ENCODE measurements around the gene RPL23.

The RPL23 gene

DNA sequence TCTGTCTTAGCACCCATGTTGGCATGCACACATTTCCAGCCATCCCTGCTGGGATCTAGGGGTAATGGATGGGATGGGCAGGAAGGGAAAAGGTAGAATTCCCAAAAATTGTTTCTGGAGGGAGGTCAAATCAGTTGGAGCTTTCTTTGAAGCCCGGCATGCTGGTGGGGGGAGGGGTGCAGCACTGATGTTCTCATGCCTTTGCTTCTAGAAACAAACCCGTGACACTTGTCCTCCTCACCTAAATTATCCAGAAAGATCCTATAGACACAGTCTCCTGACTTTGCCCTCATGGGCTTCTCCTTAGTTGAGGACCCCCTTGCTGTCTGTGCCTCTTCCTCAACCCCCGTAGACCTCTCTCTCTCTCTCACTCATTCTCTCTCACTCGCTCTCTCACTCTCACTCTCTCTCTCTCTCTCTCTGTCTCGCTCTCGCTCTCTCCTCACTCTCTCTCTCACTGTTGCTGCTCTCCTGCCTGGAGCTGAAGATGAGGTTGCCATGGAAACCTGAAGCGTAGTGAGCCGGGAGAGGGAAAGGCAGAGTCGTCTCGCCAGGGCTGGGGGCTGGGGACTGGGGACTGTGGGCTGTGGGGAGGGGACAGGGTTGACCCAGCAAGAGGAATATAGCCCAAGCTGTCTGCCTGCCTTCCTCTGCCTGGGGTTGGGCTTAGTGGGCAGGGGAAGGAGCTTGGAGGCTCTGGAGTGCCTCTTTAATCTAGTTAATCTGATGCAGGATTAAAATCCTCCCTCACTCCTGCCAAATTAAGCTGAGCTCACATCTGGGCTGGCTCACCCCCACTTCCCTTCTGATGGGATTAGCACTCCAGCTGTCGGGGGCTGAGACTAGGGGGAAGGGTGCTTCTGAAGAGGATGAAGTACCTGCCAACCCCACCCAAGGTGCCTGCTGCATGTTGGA lies 32.5 kb upstream of the RPL23 start:
- intact Hi-C loops (cut with DNase I) = no loop called here
- DNase-seq = peak in 40 of 42 donors; percentile 37 to 92 (median 74)

DNA sequence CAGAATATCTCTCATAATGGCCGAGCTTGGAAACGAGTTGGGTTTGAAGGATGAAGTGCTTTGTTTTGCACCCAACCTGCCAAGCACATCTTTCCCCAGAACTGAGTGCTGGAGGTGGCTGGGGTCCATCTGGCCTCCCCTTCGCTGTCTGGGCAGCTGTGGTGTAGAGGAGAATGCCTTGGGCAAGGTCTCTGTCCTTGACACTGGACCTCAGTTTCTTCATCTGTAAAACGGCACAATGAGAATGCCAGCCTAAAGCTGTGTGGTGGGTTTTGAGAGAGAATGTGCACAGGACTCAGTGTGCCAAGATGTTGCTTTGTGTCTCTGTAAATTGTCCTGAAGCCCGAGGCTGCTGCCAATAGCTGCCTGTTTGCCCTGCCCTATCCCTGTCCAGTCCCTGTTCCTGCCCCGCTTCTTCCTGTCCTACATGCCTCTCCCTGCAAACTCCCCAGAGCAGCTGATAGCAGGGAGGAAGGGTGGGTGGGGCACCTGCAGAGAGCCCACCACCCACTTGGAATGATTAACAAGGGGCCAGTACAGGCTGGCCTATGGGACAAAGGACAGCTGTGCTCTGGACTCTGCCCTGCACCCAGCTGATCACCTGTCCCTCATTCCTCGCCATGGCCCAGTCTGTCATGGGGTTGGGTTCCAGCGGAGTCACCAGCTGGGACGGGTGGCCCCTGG lies 31.7 kb upstream of the RPL23 start:
- no peak for DNase-seq
- intact Hi-C loops (cut with DNase I) = no loop called here

DNA sequence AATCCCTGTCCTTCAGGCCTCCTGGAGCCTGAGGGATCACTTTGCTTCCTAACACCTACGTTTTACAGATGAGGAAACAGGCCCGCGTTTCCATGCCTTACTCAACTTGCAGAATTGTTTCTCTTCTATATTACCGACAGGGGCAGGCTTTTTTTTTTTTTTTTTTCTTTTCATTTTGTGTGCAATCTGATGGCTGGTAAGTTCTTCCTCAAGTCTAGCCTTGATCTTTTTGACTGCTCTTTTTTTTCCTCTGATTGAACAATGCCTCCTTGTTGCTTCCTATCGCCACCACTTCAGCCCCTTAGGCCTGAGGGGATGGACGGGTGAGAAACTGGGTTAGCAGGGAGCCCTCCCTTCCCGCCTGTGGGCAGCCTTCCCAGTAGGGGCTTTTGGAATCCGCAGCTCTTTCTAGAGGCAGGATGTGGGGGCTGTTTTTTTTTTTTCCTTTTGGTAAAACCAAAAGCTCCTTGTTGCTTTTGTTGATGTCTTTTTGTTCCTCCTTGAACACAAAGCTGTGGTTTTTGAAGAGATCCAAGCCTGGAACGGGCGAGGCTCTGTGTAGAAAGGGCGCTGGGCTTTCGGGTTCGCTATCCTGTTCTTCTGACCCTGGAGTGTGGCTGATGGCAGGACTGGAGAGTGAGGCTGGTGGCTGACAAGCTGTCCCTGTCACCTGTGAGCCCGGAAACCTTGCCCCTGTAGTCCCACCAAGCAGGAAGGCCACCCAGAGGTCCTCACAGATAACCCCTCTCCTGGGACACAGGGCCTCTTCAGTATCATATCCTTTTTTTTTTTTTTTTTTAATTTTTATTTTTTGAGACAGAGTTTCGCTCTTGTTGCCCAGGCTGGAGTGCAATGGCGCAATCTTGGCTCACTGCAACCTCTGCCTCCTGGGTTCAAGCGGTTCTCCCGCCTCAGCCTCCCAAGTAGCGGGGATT lies 30.3 kb upstream of the RPL23 start:
- peak in 8 of 42 donors; percentile 28 to 63 (median 45) for DNase-seq

DNA sequence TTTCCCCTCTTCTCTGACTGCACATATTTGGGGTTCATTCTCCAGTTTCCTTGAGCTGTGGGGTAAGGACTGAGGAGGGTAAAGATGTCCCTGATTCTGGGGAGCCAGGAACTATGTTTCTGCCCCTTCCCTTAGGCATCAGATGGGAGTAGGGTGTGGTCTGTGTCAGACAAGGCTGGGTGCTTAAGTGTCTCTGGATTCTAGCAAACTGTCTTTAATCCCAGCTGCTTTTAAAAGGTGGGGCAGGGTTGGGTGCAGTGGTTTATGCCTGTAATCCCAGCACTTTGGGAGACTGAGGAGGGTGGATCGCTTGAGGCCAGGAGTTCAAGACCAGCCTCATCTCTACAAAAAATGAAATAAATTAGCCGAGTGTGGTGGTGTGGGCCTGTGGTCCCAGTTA lies 29.3 kb upstream of the RPL23 start:
- intact Hi-C loops (cut with DNase I) = no loop called here
- no peak for DNase-seq

More for the DNA sequence above, 30.3 kb upstream of the RPL23 start:
- intact Hi-C loops (cut with DNase I) = no loop called here

DNA sequence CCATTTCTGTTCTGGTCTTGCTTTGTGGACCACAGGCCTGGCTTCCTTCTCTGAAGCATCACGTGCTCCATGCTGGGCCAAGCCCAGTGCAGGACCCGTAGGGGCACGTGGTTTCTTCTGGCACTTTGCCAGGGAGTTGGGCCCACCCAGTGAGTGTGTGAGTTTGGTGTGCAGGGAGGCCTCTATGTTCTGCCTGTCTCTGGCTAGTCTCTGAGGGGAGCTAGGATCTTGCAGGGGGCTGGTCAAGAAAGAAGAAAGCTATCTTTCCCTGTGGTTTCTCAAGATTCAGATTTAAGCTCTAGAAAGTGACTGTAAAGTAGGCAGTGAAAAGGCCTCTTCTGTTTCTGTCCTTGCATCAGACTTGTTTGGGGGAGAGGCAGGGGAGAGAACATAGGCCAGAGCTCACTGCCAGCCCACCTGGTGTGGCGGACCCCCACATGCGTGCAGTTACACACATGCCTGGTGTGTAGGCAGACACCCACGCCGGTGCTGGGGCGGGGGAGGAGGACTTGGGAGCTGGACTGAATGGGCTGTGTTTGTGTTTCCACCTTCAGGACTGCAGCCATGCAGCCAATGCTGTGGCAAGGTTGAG lies 28.2 kb upstream of the RPL23 start:
- intact Hi-C loops (cut with DNase I) = no loop called here
- DNase-seq = peak in 13 of 42 donors; percentile 40 to 70 (median 48)

DNA sequence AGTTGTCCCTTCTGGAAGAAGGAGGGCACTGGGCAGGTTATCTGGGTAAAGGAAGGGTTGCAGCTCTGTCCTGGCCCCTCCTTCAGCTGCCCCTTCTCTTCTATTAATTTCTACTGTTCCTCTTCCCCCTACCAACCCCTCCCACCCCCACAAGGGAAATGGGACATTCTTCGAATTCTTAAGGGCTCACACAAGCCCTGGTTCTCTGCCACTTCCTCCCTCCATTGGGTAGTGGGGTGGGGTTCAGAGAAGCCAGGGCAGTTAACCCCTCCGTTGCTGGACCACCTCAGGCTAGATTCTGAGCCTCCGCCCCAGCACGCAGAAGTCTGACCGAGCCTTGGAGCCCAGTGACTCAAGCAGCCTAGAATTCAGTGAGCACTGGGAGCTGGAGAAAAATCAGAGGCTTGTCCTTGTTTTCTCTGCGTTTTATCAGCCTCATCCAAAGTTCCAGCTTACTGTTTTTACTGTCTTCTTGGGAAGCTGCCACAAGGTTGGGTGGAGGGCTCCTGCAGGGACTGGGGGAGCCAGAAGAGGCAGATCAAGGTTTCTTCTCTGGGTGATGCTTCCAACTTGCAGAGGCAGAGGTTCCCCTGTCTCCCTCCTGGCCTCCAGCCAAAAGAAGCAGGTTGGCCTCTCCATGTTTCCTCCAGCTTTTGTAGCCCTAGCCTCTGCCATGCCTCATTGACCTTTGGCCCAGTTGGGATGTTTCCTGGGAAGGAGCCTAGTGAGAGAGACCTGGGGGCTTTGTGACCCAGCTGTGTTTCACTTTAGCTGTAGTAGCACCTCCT lies 26.6 kb upstream of the RPL23 start:
- no peak for DNase-seq
- intact Hi-C loops (cut with DNase I) = loop anchor here (10.0 kb wide), 1 partner anchor 45 kb away; the partner anchor contains the start of gene LASP1NB

DNA sequence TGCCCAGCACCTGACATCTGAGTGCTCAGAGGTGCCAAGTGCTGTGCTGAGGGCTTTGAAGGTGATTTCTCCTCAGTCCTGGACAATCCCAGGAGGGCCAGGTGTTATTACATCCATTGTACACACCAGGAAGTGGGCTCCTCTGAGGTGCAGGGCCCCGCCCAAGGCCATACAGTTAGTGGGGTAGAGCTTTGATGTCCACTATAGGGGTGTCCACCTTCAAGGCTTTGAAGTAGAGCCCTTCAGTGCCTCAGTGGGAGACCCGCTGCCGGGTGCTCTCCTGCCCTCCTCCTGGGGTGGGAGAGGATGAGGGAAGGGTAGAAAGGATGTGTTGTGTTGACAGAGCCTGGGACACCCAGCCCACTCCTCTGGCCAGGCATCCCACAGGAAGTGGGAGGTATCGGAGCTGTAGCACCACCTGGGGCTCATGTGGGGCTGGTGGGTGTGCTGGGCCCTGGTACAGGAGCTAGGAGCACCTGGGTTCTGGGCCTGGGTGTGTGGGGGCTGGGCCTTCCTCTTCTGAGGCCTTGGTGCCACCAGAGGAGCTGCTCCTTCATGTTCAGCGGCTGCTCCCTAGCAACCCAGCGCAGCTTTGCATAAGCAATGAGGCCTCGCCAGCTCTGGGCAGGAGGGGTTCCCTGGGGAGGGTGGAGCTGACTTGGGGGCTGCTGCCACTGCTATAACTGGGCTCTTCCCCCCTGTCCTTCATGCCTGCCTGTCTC lies 23.8 kb upstream of the RPL23 start:
- peak in 34 of 42 donors; percentile 38 to 83 (median 60) for DNase-seq
- intact Hi-C loops (cut with DNase I) = loop anchor here (10.0 kb wide), 1 partner anchor 48 kb away; the partner anchor contains the start of gene LASP1NB

DNA sequence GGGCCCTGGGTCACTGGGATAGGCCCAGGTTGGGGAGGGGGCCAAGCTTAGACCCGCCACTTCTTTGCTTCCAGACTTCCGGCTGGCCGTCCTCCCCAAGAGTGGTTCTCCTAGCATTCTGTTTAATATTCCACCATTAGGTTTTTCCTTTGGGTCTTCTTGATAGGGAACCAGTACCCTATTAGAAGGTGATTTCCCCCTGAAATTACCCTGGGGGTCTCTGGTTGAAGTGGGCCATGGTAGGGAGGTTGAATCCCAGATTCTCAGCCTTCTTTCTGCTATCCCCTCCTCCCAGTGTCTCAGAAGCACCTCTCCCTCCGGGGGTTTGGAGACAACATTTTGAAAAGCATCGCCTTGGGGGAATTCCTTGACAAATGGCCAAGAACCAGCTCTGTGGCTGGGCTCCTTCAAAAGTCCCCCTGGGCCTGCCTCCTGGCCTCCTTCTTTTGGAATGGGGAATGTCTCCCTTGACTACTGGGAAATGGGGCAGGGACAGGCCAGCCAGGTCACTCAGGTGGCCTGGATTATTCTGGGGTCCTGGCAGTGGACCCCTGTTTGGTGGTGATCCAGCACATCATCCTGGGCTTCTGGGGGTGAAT lies 22.1 kb upstream of the RPL23 start:
- DNase-seq = no peak
- intact Hi-C loops (cut with DNase I) = loop anchor here (10.0 kb wide), 1 partner anchor 49 kb away; the partner anchor contains the start of gene LASP1NB

DNA sequence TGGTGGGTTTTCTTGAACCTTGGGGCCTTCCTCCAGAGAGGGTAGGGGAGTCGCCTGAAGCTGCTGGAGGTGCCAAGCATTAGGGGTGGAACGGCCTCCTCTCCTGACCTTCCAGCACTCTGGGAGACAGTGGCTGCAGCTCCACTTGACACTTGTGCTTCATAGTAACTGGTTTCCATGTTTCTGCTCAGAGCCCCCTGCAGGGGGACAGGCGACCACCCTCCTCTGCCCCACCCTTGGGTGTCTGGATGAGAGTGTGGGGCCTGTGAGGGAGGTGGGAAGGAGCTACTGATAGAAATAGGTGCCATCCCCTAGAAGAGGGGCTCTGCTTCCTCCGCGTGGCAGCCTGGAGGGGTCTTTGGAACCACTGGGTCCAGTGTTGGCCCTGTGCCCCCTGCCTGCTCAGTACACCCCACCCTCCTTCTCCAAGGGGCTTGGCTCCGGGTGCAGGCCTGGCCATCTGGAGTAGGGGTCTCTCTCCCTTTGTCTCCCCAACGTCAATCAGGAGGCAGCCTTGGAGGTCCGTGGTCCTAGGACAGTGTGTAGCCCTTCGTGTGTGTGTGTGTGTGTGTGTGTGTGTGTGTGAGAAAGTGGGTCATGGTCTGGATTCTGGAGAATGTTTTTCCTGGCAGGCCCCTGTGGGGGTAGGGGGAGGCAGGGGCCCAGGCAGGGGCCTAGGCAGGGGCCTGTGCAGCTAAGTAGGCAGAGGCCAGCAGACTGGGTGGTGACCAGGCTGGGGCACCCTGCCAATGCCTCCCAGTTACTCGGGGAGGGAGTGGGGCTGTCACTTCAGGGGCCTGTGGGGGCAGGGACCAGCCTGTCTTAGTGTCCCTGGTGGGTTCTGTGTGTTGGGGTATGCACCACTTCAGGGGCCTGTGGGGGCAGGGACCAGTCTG lies 21.2 kb upstream of the RPL23 start:
- intact Hi-C loops (cut with DNase I) = loop anchor here (10.0 kb wide), 1 partner anchor 50 kb away; the partner anchor contains the start of gene LASP1NB

DNA sequence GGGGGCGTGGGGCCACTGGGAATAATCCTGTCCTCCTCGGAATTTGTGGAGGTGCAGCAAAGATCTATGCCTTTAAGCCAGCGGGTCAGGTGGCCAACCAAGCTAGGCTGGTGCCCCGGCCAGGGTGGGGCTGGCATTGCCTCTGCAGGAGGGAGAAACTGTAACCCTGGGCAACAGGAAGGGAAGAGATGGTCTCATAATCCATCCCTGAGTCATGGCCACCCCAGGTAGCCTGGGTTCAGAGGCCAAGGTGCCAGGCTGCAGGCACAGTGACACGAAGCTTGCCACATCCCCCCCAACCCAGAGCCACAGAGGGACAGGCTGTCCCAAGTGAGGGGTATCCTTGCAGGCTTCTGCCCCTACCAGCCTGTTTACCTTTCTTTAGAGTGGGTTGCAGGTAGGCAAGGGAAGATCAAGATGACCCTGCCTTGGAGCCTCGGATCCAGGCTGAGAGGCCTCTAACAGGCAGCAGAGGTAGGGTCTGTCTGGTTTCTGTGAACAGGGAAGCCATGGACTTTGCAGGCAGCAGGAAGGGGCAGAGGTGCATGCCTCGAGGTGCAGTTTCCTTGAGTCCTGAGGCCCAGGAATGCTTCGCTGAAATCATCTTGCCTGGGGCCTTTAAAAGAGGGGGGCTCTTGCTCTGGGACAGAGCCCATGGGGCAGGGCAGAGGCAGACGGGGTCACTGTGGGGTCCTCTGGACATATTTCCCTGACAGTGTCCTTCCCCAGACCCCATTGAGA lies 20.3 kb upstream of the RPL23 start:
- DNase-seq = no peak
- intact Hi-C loops (cut with DNase I) = loop anchor here (10.0 kb wide), 1 partner anchor 51 kb away; the partner anchor contains the start of gene LASP1NB

More for the DNA sequence above, 21.2 kb upstream of the RPL23 start:
- DNase-seq = peak in 4 of 42 donors; percentile 29 to 60 (median 39)

DNA sequence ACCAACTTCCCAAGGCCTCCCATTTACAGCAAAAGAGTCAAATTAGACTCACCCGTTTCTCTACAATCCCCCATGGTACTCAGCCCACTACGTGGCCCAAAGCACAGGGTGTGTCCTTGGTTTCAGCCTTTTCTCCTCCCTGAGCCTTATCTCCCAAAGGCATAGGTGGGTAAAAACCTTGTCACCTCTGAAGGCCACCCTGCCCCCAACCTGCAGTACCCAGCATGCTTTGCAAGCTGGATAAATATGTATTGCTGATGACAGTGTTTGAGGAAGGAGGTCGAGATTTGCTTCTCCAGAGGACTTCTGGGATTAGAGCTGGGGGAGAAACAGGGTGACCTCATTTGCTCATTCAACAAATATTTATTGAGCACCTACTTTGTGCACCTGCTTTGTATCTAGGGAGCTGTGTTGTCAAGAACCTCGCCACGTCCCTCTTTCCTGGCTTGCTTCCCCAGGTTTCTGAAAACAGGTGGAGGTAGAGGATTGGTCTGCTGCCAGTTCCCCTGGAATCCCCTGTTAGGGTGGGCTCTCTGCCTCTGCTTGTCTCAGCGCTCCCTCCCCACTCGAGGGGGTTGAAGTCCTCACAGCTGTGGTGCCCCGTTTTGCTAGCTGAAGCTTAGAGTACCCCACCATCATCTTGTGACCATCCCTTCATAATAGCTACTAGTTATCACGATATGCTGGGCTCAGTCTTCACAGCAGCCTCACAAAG lies 19.3 kb upstream of the RPL23 start:
- peak in 20 of 42 donors; percentile 33 to 68 (median 50) for DNase-seq
- intact Hi-C loops (cut with DNase I) = loop anchor here (10.0 kb wide), 1 partner anchor 52 kb away; the partner anchor contains the start of gene LASP1NB

DNA sequence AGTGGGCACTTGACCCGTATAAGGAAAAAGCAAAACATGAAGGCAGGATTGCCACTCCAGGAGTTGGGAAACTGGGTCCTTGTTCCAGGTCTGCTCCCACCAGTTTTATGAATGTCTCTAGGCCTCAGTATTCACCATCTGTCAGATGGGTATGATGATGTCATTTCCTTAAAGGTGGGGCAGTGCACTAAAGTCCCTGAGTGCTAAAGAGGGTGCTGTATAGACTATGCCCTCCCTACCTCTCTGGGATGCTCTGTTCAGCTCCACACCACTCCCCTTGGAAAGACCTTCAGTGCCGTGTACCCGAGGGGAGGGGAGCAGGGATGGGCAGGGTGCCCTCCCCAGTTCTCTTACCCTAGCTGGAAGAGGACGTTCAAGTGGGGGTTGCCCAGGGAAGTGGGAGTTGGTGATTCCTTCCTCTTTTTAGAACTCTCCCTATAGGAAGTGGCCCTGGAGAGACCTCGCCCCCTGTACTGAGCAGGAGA lies 18.5 kb upstream of the RPL23 start:
- intact Hi-C loops (cut with DNase I) = loop anchor here (10.0 kb wide), 1 partner anchor 53 kb away; the partner anchor contains the start of gene LASP1NB
- DNase-seq = no peak

DNA sequence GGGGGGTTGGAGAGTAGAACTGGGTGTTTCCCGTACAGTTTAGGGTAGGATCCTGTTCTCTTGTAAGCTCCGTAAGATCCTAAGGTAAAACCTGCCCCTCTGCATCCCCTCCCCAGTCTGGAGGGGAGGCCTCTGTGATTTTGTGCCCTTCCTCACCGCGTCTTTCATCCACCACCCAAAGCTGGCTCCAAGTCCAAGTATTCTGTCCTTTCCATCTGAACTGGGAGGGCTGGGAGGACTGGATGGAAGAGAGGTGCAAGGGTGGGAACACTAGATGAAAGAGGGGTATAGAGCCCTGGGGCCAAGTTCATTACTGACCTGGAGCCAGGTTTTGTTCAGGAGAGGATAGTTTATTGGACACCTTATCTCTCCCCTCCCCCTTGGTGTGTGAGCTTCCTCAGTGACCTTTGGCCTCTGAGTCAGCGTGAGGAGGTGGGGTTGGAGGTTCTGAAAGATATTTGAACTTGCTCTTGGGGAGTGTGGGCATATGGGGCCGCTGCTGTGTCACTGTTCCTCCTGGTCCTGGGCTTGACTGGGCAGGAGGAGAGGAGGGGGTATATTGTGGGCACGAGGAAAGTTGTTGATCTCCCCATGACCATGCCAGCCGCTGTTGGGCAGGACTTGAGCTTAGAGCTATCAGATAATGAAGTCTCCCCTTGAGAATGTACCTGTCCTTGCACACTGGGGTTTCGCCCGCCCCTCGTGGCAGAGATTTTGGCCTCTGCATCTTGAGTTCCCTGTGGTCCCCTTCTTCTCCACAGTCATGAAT lies 17.9 kb upstream of the RPL23 start:
- peak in 12 of 42 donors; percentile 23 to 68 (median 52) for DNase-seq
- intact Hi-C loops (cut with DNase I) = loop anchor here (10.0 kb wide), 1 partner anchor 53 kb away; the partner anchor contains the start of gene LASP1NB
